Activated CD4-positive, alpha-beta T cell treated with anti-CD3 and anti-CD28 coated beads, Interleukin-2, Interleukin-4, amounts not matched to agents 100 ng/mL and 50 ng/mL, durations not matched to agents 16 hours and 8 hours (primary cell): ENCODE results near the gene OBSL1.

Experiments used
- DNase-seq: peaks from one replicate; pipeline ENCODE4 v3.0.0-alpha.2; 2020; ENCODE audit warnings: low spot score

Gene OBSL1

DNA sequence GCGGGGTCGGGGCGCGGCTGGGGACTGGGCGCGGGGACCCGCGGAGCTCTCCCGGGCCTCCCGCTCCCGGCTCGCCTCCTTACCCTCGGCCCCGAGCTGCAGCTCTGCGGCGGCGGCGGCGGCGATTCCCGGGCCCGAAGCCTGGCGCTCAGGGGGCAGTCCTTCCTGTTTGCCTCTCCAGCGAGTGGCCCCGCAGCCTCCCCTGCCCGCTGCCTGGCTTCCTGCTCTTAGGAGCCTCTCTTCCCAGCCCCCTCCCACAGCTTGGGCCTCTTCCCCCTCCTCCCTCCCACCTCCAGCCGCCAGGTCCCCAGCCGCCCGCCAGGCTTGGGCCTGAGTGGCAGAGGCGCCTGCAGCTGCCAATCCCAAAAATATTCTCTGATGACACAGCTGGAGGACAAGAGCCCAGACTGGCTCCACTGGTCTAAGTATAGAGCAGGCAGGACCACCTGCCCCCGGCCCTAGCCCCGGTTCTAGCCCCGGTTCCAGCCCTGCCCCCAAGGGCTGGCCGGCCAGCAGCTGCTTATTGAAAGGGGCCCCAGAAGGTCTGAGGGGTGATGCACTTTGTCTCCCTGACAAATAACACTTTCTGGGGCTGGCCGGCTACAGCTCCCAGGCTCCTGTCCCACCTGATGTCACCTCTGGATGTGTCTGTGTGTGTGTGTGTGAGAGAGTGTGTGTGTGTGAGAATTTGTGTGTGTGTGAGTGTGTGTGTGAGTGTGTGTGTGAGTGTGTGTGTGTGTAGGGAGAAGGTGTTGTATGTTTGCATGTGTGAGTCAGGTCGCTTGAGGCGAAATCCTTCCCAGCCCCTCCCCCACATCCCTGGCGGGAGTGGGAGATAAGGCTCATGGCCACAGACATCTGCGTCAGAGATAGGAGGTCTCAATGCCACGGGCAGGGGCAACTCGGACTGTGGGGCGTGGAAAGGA, at the start of gene OBSL1:
TSS of gene OBSL1 (minus strand) at position 229 of the 926 bp plus-strand sequence. CDS start 307 bp downstream, outside the sequence.
- DNase-seq = no peak

DNA sequence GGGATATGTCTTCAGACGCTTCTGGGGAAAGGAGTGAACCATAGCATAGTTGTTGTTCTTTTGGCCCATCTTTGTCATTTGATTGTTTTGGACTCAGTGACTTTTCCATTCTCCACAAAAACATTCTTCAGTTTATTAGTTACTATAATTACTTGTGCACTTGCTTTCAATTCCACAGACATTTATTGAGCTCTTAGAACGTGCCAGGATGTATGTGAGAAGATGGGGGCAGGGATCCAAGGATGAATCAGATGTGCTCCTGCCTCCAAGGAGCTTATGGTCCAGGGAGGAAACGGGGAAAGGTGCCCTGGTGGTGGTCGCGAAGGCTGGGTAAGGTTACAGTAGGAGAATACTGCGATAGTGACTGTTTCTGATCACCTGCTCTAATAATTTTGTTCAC, 49.2 kb upstream of the OBSL1 start:
- DNase-seq = no peak

DNA sequence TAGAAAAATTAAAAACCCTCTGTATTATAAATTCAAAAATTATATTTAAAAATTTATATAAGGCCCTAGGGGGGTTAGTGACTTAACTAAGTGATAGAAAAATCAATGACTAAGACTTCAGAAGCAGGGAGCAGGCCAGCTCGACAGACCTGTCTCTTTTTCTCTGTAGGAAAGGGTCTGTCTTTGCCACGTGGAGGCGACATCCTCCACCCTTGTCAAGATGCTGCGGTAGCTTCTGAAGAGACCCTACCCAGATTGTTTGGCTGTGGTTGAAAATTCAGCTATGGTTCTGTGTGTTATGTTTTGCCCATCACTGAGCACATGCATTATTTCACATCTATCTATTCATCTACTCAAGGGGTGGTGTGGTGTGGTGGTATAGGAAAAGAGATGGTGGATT, 47.9 kb upstream of the OBSL1 start:
- DNase-seq = no peak

DNA sequence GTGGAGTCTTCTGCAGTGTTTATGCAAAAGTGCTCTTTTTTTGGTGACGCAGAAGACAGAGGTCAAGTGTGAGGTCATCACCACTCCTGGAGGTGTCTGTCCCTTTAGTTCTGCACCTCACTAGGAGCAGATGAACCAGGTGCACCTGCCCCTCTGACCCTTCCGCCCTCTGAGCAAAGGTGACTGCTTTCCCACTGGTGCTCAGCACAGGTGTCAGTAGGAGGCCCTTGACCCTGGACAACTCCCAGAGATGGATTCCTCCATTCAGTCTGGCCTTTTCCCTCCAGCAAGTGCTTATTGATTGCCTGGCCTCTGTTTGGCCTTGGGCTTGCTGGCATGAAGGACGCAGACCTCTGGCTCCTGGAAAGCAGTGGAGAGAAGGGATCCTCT, 47.4 kb upstream of the OBSL1 start:
- no peak for DNase-seq

DNA sequence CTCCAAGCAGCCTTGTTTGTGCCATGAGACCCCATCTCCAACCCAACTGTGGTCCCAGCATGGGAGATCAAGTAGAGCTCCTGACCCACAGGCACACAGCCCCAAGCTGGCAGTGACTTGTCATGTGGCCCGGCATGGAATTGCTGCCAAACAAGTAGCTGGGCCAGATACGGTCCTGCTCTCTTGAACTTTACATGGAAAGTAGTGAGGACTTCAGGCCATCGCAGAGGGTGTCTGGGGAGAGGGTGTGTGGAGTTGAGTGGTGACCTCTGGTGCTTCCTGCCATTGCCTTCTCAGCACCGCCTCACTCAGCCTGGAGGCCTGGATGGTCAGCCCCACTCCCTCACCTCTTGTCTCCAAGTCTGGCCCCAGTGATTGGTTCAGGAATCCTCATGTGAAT, 45.2 kb upstream of the OBSL1 start:
- no peak for DNase-seq

DNA sequence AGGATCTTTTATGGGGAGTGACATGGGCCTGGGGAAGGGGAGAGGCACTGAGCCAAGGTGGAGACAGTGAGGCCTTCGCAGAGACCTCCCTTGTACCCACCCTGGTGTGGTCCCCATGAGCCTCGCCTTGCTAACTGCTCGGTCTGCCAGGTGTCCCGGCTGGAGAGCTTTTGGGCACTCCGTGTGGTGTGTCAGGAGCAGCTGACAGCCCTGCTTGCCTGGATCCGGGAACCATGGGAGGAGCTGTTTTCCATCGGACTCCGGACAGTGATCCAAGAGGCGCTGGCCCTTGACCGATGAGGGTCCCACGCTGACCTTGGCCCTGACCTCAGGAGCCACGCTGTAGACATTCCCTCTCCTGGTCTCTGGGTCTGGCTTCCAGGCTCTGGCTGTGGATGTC, 44.6 kb upstream of the OBSL1 start:
- no peak for DNase-seq

DNA sequence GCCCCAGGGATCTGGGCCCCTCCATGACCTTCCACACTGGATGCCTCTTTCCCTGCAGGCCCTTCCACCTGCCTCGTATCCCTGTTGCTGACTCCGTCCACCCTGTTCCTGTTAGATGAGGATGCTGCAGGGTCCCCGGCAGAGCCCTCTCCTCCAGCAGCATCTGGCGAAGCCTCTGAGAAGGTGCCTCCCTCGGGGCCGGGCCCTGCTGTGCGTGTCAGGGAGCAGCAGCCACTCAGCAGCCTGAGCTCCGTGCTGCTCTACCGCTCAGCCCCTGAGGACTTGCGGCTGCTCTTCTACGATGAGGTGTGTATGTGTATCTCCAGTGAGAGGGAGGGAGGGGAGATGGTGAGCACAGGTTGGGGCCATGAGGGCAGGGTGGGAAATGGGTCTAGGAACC, 43.7 kb upstream of the OBSL1 start:
- no peak for DNase-seq

DNA sequence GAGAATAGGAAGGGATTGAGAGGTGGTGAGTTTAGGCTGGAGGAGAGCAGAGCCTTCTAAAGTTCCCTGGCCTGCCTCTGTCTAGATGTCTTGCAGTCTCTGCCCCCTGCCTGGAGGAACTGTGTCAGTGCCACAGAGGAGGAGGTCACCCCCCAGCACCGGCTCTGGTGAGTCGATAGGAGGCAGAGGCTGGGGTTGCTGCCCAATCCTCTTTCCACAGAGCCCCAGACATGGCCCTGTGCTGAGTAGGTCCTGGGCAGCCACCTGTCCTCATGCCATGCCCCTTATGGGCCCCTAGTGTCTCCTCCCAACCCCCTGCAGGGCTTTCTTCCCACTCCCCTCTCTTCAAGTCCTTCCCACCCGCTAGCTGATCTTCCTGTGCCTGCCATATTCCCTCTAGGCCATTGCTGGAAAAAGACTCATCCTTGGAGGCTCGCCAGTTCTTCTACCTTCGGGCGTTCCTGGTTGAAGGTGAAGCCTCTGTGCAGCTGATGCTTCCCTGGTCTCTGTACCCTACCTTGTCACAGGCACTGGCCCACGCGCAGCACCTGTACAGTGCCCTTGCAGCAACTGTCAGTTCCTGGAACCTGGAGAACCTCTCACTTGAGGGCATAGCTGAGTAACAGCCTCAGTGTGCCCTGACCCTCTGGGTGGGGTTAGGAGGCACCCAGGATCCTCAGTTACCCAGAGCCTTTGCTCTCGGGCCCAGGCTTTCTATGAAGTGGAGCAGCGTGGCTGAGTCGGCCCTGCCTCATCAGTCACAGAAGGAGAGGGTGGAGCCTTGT, 42.9 kb upstream of the OBSL1 start:
- DNase-seq = no peak

- no peak for DNase-seq
Observed at GRCh38 chr2:219613461-219614070, 42.2 kb upstream of the OBSL1 start.

DNA sequence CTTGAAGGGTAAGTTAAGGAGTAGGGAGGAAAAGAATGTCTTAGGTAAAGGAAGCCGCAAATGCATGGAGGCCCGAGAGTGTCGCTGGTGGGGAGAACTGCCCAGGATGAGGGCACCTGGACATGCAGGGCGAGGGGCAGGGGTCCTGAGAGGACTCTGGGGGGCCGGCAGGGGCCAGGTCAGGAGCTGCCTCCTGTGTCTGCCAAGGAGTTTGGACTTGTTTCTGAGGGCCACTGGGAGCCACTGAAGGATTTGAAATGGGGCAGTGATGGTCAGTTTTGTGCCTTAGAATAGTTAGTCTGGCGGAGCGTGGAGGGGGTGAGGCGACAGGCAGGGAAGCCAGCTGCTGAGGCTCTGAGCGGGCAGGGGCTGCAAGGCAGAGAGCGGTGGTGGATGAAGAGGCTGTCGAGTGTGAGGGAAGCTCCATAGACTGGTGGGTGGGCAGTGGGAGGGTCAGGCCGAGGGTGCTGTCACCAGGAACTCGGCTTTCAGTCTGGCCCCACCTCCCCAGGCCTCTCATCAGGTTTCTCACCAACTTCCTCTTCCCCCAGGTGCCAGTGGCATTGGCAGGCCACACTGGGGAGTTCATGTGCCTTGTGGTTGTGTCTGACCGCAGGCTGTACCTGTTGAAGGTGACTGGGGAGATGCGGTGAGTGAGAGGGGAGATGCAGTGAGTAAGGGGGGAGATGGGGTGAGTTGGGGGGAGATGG, 41.4 kb upstream of the OBSL1 start:
- no peak for DNase-seq

DNA sequence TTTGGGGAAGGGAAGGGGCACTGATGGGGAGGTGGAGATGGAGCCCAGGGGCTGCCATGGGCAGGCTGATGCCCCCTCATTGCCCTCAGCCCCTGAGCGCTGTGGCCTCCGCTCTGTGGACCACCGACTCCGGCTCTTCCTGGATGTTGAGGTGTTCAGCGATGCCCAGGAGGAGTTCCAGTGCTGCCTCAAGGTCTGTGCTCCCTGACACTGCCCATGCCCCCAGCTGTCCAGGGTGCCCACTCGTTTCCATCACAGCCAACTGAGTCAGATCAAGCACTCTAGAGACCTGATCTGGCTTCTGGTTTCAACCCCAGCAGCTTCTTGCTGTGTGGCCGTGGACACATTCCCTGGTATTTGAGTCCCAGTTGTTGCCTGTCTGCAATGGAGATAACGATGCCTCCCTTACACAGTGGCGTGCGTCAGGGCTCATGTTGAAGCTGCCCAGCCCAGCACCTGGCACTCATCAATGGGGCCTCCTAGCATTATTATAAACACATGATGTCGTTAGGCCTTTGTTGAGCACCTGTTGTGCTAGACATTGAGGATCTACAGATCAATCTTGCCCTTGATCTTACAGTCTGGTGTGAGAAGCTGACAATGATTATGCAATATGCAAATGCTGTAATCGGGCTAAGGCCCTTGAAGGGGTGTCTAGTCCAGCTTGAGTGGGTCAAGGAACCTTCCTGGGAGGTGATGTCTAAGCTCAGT, 40.7 kb upstream of the OBSL1 start:
- no peak for DNase-seq

DNA sequence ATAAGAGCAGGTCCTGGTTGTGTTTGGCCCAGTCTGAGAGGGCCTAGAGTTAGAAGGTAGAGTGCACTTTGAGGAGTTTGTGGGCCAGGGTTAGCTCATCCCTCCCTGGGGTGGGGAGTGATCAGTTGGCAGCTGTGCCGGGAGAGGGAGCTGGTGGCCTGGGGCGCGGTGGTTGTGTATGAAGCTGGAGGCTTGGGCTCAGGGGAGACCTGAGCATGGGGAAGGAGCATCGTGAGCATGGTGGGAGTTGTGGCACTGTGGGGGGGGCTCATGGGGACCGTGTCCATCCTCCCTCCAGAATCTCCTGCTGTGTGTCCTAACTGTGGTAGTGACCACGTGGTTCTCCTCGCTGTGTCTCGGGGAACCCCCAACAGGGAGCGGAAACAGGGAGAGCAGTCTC, 40.0 kb upstream of the OBSL1 start:
- DNase-seq = no peak

GRCh38 chr2:219609149-219609750, 37.9 kb upstream of the OBSL1 start:
- DNase-seq = no peak

DNA sequence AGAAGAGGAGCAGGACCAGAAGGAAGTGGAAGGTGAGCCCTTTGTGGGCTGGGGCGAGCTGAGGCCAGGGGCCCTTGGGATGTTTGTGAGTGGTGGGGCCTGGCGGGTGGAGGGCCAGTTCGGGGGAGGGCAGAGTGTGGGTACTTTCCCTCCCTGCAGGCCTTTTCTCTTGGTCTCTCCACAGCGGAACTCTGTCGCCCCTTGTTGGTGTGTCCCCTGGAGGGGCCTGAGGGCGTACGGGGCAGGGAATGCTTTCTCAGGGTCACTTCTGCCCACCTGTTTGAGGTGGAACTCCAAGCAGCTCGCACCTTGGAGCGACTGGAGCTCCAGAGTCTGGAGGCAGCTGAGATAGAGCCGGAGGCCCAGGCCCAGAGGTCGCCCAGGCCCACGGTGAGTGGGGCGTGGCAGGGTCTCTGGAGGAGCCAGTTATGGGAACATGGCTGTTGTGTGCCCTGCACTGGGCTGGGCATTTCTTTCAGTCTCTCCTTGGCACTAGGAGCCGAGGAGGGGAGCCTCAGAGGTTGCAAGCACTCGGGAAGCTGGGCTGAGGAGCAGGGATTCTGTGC, 37.1 kb upstream of the OBSL1 start:
- DNase-seq = no peak

DNA sequence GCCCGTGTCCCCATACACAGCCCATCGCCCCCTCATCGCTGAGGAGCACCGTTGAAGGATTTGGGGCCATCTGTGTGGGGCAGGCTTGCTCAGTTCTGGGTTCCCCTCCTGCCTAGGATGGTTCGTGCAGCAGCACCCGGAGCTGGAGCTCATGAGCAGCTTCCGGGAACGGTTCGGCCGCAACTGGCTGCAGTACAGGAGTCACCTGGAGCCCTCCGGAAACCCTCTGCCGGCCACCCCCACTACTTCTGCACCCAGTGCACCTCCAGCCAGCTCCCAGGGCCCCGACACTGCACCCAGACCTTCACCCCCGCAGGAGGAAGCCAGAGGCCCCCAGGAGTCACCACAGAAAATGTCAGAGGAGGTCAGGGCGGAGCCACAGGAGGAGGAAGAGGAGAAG, 36.6 kb upstream of the OBSL1 start:
- no peak for DNase-seq

DNA sequence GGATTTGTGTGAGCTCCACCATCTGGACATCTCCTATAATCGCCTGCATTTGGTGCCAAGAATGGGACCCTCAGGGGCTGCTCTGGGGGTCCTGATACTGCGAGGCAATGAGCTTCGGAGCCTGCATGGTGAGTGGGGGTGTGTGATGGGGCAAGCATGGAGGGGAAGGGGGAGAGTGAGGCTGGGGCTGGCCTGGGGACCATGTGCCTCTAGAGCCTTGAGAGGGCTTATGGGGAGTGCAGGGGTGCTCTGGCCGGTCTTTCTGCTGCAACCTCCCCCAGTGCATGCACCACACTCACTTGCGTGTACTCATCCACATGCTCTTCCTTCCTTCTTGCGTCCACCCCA, 34.2 kb upstream of the OBSL1 start:
- DNase-seq = no peak

- DNase-seq = no peak
Observed at GRCh38 chr2:219603771-219604170, 32.4 kb upstream of the OBSL1 start.

DNA sequence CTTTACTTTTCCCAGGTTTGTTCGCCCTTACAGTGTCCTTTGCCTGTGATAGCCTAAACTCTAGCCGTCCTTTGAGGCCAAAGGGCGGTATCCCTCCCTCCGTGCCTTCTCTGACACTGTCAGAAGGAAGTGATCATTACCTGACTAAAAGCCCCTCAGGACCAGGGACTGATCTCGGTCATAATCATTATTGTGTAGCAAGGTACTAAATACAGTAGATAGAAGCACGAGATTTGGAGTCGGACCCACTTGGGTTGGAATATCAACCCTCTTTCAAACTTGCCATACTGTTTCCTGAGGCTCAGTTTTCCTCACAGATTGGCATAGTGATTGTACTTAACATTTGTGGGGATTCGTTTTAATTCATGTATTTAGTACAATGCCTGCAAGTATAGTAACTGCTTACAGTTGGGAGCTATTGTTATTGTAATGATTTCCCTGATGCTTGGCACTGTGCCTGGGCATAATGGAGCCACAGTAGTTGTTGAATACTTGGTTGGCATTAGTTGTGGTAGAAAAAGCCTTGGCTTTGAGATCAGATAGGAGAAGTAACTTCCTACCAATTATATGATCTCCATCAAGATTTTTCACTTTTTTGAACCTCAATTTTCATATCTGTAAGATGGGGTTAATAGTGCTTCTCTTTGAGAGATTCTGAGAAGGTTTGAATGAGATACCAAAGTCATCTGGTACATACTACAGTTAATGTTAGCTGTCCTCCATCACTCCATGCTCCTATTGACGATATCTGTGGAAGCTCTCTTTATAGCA, 27.2 kb upstream of the OBSL1 start:
- no peak for DNase-seq

DNA sequence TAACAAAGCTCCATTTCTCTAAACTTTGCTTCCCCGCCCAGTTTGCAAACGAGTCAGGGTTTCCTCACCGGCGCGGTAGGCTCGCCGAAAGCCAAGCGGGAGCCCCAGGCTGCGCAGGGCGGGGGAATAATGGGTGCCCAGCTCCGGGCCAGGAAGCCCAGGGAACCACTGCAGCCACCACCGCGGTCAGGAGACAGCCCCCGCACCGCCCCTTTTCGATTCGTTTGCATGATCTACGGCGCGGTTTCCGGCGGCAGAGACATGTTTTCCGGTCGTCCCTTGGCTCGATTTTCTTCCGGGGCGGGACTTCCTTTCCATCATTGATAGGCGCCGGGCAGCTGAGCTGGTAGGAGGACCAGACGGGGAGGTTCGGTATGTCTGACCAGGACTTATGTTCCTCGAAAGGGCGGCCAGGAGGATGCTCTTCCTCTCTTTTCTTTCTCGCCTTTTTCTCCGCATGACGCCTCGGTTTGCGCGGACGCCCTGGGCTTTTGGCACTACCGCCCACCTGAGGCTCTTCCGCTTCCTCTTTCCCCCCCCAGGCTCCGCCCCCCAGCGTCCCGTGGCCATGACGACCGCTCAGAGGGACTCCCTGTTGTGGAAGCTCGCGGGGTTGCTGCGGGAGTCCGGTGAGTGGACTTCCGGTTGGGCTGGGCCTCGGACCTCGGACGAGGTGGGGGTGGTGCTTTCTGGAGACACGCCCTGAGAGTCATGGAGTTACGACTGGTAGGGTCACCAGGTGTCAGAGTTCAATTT, 26.4 kb upstream of the OBSL1 start, which contains the start of gene STK11IP:
TSS of gene STK11IP (plus strand) at position 306 of the 756 bp plus-strand sequence. CDS start at position 569, 263 bp downstream.
- DNase-seq = peak; percentile 92
